ENCODE measurements around the gene CMC2. TPM values are rescaled to one million over a fixed set of nuclear protein-coding genes. Genes with fewer than 3 reads are reported as not detected.

Gene CMC2
- total and polyA plus RNA-seq, 2 of the 8 experiments (the other 6 are each of a cell fraction or from before 2014, with no cell fraction given), result 66.6 to 116 TPM

DNA sequence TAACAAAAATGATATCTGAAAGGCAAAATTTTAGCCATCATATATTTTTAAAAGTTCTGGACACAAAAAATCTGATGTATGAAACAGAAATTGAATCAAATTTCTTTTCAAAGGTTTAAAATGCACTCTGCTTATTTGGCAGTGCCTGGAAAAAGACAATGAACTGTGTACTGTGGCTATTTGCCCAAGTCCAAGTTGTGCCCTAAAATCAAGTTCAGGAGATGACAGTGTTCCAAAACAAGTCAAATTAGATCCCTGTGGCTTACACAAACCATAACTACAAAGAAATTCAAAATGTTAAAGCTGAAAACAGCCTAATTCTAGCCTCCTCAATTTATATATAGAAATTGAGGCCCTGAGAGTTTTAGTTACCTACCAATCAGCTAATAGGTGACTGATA, 25.6 kb downstream of the CMC2 start (continued):
- TF ChIP-seq SIX5 (IDR thresholded peaks at IDR 0.05; ENCODE audit: low read depth, low read length), result no peak
- no peak for TF ChIP-seq PHF8 (conservative IDR thresholded peaks at IDR 0.05; ENCODE audit: low read depth, low read length)
- TF ChIP-seq FOSL1 (IDR thresholded peaks at IDR 0.05; ENCODE audit: insufficient read depth, low read depth, low read length), result no peak
- no peak for TF ChIP-seq TEAD4 (IDR thresholded peaks at IDR 0.05; ENCODE audit: low read depth, low read length)
